T-cell (primary cell): ENCODE measurements around the gene ALG1L2. TPM values are rescaled to one million over a fixed set of nuclear protein-coding genes. Genes with fewer than 3 reads are reported as not detected.
"Not testable (repeated sequence)": the region's sequence is repeated elsewhere in the genome, so short reads cannot be mapped to it uniquely, and the experiment has no call there.

Experiments used
- ATAC-seq, 4 experiments: fragments of 200-7000 bp in 3 of 4; fragments of 150-1000 bp in 1 of 4; cut with Tn5 transposase; replicated peaks in 1 of 4; 1 replicate in 3 of 4; 2 replicates in 1 of 4; pipeline ENCODE4 v1.10.0; 2021; ENCODE audit warnings: moderate library complexity in 3 of 4, mild to moderate bottlenecking in 2 of 4, moderate number of reproducible peaks in 1 of 4
- CTCF ChIA-PET, 2 donors: fragments of 300-600 bp; sonication (Branson Sonifier 250); formaldehyde crosslinking; loops; one replicate each; lab custom pipeline; 2022; ENCODE audit warnings: antibody characterized with exemption in 2 of 2; lab: Charles Lee
- POLR2A ChIA-PET, 2 donors: fragments of 300-600 bp; sonication (Branson Sonifier 250); formaldehyde crosslinking; loops; one replicate each; lab custom pipeline; 2022; ENCODE audit warnings: antibody characterized with exemption in 2 of 2; lab: Charles Lee
- DNase-seq, 35 experiments: peaks; one replicate each; pipeline versions ENCODE4 v3.0.0 to v3.0.0-alpha.2; 2013 to 2023
- H3K27ac ChIP-seq: one replicate; pipeline ENCODE4 v1.5.1; 2013; ENCODE audit warnings: low read length
- H3K27me3 ChIP-seq, 2 experiments: replicated peaks in 1 of 2; 1 replicate in 1 of 2; 2 replicates in 1 of 2; pipeline versions ENCODE4 v1.6.1 to v1.7.0; 2013; ENCODE audit warnings: low read length in 1 of 2, mixed read lengths in 1 of 2; ENCODE audit not compliant: control insufficient read depth in 2 of 2, insufficient read depth in 2 of 2; ENCODE audit errors: extremely low read depth in 1 of 2
- H3K36me3 ChIP-seq, 2 donors: 1 replicate in 1 of 2; 2 replicates in 1 of 2; pipeline versions ENCODE4 v1.6.1 to v1.7.0; 2013; ENCODE audit warnings: low read length in 1 of 2; ENCODE audit not compliant: control insufficient read depth in 2 of 2, insufficient read depth in 1 of 2; ENCODE audit errors: extremely low read depth in 1 of 2
- H3K4me1 ChIP-seq, 2 experiments: 1 replicate in 1 of 2; 2 replicates in 1 of 2; pipeline versions ENCODE4 v1.6.1 to v1.7.0; 2013; ENCODE audit warnings: low read length in 2 of 2, mixed read lengths in 1 of 2; ENCODE audit not compliant: insufficient read depth in 2 of 2, control insufficient read depth in 1 of 2; ENCODE audit errors: extremely low read depth in 1 of 2
- H3K4me3 ChIP-seq, 2 donors: 1 replicate in 1 of 2; 2 replicates in 1 of 2; pipeline versions ENCODE4 v1.5.1 to v1.7.0; 2013; ENCODE audit warnings: mild to moderate bottlenecking in 2 of 2, low read length in 1 of 2, moderate library complexity in 1 of 2; ENCODE audit not compliant: control insufficient read depth in 1 of 2; ENCODE audit errors: extremely low read depth in 1 of 2
- H3K9me3 ChIP-seq: 2 replicates; pipeline ENCODE4 v1.7.0; 2013
- H3K27ac Mint-ChIP-seq, 2 donors: one replicate each; pipeline ENCODE4 v1.8.0; 2020 to 2021; ENCODE audit warnings: mild to moderate bottlenecking in 2 of 2, mixed read lengths in 2 of 2
- H3K27me3 Mint-ChIP-seq, 2 donors: one replicate each; pipeline ENCODE4 v1.8.0; 2021 to 2022; ENCODE audit warnings: mixed read lengths in 2 of 2
- H3K36me3 Mint-ChIP-seq: one replicate; pipeline ENCODE4 v1.8.0; 2021; ENCODE audit warnings: mixed read lengths
- H3K4me1 Mint-ChIP-seq, 3 donors: one replicate each; pipeline ENCODE4 v1.8.0; 2020 to 2022; ENCODE audit warnings: mixed read lengths in 3 of 3, mild to moderate bottlenecking in 1 of 3
- H3K4me3 Mint-ChIP-seq, 3 donors: one replicate each; pipeline ENCODE4 v1.8.0; 2020 to 2022; ENCODE audit warnings: mild to moderate bottlenecking in 3 of 3, mixed read lengths in 3 of 3, moderate library complexity in 3 of 3
- H3K9me3 Mint-ChIP-seq, 3 donors: one replicate each; pipeline ENCODE4 v1.8.0; 2020 to 2022; ENCODE audit warnings: mixed read lengths in 3 of 3
- WGBS: methylation state at CpG from one replicate; pipeline ENCODE4 v1.1.5; 2013; ENCODE audit warnings: missing lambda C conversion rate; ENCODE audit not compliant: insufficient coverage; 5-methylcytosine and 5-hydroxymethylcytosine counted together
- total RNA-seq, 35 experiments: library from RNA in 6 of 35; stranded (reverse) in 6 of 35; fragments of 120-200 nt in 1 of 35; gene quantifications; one replicate each; pipeline versions ENCODE4 v1.2.1 to v1.2.4 and lab custom pipeline; 2013 to 2026

Gene ALG1L2
- total RNA-seq, 5 donors from 2014 or later (not counting 1 experiment from before 2014, with no cell fraction given) = 0.66 to 3.0 (median 1.5) TPM

GRCh38 chr3:130077636-130078035 lies 4.0 kb upstream of the ALG1L2 start:
- H3K27me3 Mint-ChIP-seq = peaks cover 9 to 15% of the 10 kb centered on the region in 2 donors
- peaks cover 0 to 7% (median 2%) of the 10 kb centered on the region in 3 donors for H3K4me1 Mint-ChIP-seq
- no peak overlapping the region for H3K27ac ChIP-seq
- H3K4me3 ChIP-seq = no peak overlapping the region
- no peak overlapping the region for H3K4me3 Mint-ChIP-seq
- ATAC-seq (no peak), DNase-seq (no peak)
- H3K9me3 ChIP-seq = no peaks in the 10 kb centered on the region
- H3K36me3 Mint-ChIP-seq = no peaks in the 10 kb centered on the region
- H3K27me3 ChIP-seq = peaks cover 0 to 26% of the 10 kb centered on the region in 2 experiments
- CTCF ChIA-PET = no interaction called here
- 99% methylated on average over 6 of the region's 7 CpGs for WGBS
- no peaks in the 10 kb centered on the region for H3K4me1 ChIP-seq
- no peak overlapping the region for H3K27ac Mint-ChIP-seq
- POLR2A ChIA-PET = no interaction called here
- no peaks in the 10 kb centered on the region for H3K36me3 ChIP-seq
- H3K9me3 Mint-ChIP-seq = peaks cover 0 to 2% (median 0%) of the 10 kb centered on the region in 3 donors

- DNase-seq, POLR2A ChIA-PET, H3K36me3 Mint-ChIP-seq, CTCF ChIA-PET, H3K9me3 Mint-ChIP-seq, H3K4me1 Mint-ChIP-seq, H3K27ac Mint-ChIP-seq, H3K4me3 Mint-ChIP-seq, H3K27ac ChIP-seq, H3K36me3 ChIP-seq, ATAC-seq, H3K9me3 ChIP-seq, H3K4me1 ChIP-seq, H3K4me3 ChIP-seq: not testable (repeated sequence)
- peaks cover 9 to 17% of the 10 kb centered on the region in 2 donors for H3K27me3 Mint-ChIP-seq
- WGBS = 62% methylated on average over 6 of the region's 7 CpGs
- peaks cover 0 to 20% of the 10 kb centered on the region in 2 experiments for H3K27me3 ChIP-seq
These were observed 1.9 kb downstream of the ALG1L2 start for GRCh38 chr3:130083363-130084090.

GRCh38 chr3:130084436-130084980 lies 2.9 kb downstream of the ALG1L2 start:
- Histone ChIP-seq H3K27ac (no peak overlapping the region), H3K36me3 (no peaks in the 10 kb centered on the region), H3K4me1 (no peaks in the 10 kb centered on the region), H3K9me3 (no peaks in the 10 kb centered on the region), H3K4me3 (no peak overlapping the region), H3K27me3 (peaks cover 0 to 20% of the 10 kb centered on the region in 2 experiments)
- no CpG with 5 or more reads among the region's 5 CpGs for WGBS
- DNase-seq (no peak), ATAC-seq (no peak)
- CTCF ChIA-PET = no interaction called here
- Mint-ChIP-seq H3K27me3 (peaks cover 9 to 17% of the 10 kb centered on the region in 2 donors), H3K4me1 (peaks cover 0 to 7% (median 2%) of the 10 kb centered on the region in 3 donors), H3K27ac (no peak overlapping the region), H3K36me3 (no peaks in the 10 kb centered on the region), H3K9me3 (peaks cover 0 to 3% (median 0%) of the 10 kb centered on the region in 3 donors), H3K4me3 (no peak overlapping the region)
- POLR2A ChIA-PET = no interaction called here

- no peaks in the 10 kb centered on the region for H3K9me3 ChIP-seq
- H3K27me3 Mint-ChIP-seq = peaks cover 9 to 15% of the 10 kb centered on the region in 2 donors
- WGBS = 56% methylated on average over 4 of the region's 6 CpGs
- peaks cover 0 to 3% (median 0%) of the 10 kb centered on the region in 3 donors for H3K9me3 Mint-ChIP-seq
- no peak for DNase-seq
- H3K4me1 Mint-ChIP-seq = peaks cover 0 to 7% (median 2%) of the 10 kb centered on the region in 3 donors
- peaks cover 0 to 22% of the 10 kb centered on the region in 2 experiments for H3K27me3 ChIP-seq
- no peaks in the 10 kb centered on the region for H3K36me3 ChIP-seq
- no peak overlapping the region for H3K27ac ChIP-seq
- no peak overlapping the region for H3K4me3 Mint-ChIP-seq
- H3K4me3 ChIP-seq = no peak overlapping the region
- no peaks in the 10 kb centered on the region for H3K4me1 ChIP-seq
- H3K36me3 Mint-ChIP-seq = no peaks in the 10 kb centered on the region
- CTCF ChIA-PET = no interaction called here
- H3K27ac Mint-ChIP-seq = no peak overlapping the region
- POLR2A ChIA-PET = no interaction called here
- no peak for ATAC-seq
These were observed 4.2 kb downstream of the ALG1L2 start for GRCh38 chr3:130085881-130086280.

- H3K4me1 Mint-ChIP-seq, H3K27ac ChIP-seq, CTCF ChIA-PET, H3K4me3 ChIP-seq, H3K36me3 Mint-ChIP-seq, H3K4me3 Mint-ChIP-seq, H3K9me3 Mint-ChIP-seq, H3K4me1 ChIP-seq, H3K27me3 Mint-ChIP-seq, ATAC-seq, DNase-seq, POLR2A ChIA-PET, H3K9me3 ChIP-seq, H3K27ac Mint-ChIP-seq, H3K36me3 ChIP-seq: not testable (repeated sequence)
- H3K27me3 ChIP-seq = peaks cover 0 to 15% of the 10 kb centered on the region in 2 experiments
- WGBS = 22% methylated on average over 1 of the region's 2 CpGs
These were observed 5.0 kb downstream of the ALG1L2 start for GRCh38 chr3:130086628-130087027.

GRCh38 chr3:130088061-130088460 lies 6.4 kb downstream of the ALG1L2 start:
- CTCF ChIA-PET = no interaction called here
- Histone ChIP-seq H3K4me3 (no peak overlapping the region), H3K9me3 (no peaks in the 10 kb centered on the region)

More at GRCh38 chr3:130088061-130088460, 6.4 kb downstream of the ALG1L2 start:
- Mint-ChIP-seq H3K9me3 (peaks cover 0 to 3% (median 0%) of the 10 kb centered on the region in 3 donors), H3K4me1 (peaks cover 1 to 2% (median 1%) of the 10 kb centered on the region in 3 donors), H3K36me3 (no peaks in the 10 kb centered on the region), H3K4me3 (no peak overlapping the region), H3K27ac (no peak overlapping the region), H3K27me3 (peaks cover 0 to 3% of the 10 kb centered on the region in 2 donors)
- 82% methylated on average over 3 of the region's 4 CpGs for WGBS
- ATAC-seq (no peak), DNase-seq (no peak)
- POLR2A ChIA-PET = no interaction called here
- Histone ChIP-seq H3K36me3 (no peaks in the 10 kb centered on the region), H3K4me1 (peaks cover 0 to 1% of the 10 kb centered on the region in 2 experiments), H3K27ac (no peak overlapping the region), H3K27me3 (peaks cover 0 to 10% of the 10 kb centered on the region in 2 experiments)
